ENCODE data around the gene MED8.

MED8 gene

DNA sequence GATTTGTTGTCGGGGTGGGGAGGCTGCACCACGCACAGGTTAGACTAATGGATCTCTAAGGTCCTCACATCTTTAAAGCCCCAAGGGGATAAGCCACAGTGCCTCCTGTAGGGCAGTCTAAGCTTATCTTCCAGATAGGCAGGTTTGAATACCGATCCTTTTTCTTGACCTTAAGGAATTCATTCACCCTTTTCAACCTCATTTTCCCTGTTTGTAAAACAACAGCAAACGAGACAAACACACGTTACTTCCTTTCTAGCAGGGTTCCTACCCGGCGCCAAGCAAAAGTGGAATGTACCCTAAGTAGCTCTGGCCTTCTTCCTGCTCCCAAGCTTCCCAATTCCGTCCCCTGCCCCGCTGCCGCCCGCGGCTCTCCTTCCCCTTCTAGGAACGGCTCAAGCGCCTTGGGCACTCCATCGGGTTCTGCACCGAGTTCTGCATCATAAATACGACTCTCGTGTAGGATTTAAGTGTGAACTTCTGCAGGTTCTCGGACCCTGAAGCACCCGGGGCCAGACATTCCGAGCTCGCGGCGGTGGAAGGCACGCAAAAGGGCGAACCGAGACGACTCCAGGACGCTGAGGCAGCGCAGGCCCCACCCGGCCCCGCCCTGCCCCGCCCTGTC is 31.4 kb downstream of the MED8 start:
- DNase-seq = peak; percentile 37

DNA sequence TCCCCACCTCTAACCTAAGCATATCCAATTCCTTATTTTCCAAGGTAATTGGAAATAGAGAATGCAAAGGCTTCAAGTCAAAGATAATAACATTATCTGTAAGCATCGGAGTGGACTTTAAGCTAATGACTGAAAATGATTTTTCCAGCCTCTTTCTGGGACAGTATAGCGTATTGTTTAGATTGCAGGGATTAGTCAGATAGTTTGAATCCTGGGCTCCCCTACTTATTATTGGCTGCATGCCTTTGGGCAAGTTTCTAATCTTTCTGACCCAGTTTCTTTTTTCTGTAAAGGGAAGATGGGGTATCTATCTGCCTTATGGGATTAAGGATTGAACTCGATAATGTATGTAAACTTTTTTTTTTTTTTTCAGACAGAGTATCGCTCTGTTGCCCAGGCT is 32.3 kb downstream of the MED8 start:
- no peak for DNase-seq

DNA sequence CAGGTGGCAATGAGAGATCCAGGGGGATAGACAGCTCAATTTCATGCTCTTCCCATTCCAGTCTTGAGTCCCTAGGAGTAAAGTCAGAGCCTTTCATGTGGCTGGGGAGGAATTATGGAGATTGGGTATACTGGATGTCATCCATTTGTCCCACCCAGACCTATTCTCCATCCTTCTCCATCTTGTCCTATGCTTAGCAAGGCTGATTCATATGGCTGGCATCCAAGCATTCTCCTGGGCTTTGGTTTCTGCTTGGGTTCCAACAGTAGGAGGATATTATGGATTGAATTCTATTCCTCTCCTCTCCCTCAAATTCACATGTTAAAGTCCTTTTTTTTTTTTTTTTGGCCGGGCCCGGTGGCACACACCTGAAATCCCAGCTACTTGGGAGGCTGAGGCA is 34.7 kb downstream of the MED8 start:
- no peak for DNase-seq

DNA sequence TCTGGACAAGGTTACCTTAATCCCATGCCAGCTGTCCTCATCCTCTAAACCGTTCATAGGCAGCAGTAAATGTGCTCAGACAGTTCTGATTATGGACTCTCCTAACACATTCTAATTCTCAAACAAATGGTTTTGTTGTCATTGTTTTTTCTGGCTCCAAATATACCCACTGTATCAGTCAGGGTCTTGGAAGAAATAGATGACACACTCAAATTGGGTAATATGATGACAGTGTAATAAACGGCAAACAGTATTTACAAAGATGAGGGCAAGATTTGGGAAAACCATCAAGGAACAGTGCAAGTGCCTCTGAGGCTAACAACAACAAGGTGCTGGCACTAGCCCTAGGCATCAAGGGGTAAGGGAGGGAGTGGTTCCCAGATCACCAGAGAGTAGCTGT is 35.1 kb downstream of the MED8 start:
- no peak for DNase-seq

DNA sequence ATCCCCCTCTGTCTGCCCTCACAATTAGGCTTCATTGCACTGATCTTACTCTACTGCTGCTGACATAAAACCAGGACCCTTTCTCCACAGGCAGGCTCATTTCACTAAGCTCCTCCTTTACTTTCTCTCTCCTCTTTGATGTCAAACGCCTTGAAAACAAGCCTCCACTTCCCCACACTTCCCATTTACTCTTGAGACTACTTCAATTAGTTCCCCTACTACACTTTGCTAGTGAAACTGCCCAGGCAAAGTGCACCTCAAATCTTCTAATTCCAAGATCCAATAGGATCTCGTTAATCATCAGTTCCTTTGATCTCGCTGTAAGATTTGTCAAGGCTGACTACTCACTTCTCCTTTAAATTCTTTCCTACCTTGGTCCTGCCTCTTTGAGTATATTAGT is 36.7 kb downstream of the MED8 start:
- no peak for DNase-seq

DNA sequence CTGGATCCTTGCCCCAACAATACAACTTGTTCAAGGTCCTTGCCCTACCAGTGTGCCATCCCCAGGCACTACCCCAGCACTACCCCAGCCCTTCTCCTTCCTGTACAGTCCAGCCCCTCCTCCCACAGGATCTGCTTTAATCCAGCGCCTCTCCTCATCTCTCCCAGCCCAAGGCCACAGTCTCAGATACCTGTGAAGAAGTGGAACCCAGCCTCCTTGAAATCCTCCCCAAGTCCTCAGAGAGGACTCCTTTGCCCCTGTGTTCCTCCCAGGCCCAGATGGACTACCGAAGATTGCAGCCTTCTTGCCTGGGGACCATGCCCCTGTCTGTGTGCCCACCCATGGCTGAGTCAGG is 37.3 kb downstream of the MED8 start:
- no peak for DNase-seq

DNA sequence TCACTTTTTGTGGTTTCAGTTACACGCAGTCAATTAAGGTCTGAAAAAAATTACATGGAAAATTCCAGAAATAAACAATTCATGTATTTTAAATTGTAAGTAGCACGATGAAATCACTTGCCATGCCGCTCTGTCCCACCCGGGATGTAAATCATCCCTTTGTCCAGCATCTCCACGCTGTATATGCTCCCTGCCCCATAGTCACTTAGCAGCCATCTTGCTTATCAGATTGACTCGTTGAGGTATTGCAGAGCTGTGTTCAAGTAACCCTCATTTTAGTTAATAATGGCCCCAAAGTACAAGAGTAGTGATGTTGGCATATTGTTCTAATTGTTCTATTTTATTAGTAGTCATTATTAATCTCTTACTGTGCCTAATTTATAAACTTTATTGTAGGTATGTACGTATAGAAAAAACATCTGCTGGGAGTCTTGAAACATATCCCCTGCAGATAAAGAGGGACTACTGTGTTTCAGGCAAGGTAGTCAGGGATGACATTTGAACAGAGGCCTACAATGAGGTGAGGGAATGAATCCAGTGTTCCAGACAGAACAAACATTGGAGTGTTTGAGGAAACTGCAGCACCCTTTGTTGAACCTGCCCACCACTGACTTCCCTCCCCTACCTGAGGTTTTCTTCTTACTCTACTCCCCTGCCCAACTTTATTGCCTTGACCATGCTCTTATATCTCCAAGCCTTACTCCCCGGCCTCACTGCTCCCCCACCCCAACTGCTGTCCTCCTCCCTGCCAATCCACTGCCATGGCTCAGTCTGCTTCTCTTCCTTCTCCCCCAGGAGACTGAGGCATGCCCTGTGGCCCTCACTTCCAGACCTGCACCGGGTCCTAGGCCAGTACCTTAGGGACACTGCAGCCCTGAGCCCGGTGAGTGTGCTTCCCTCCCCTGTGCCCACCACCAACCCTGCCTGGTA is 37.9 kb downstream of the MED8 start:
- no peak for DNase-seq

DNA sequence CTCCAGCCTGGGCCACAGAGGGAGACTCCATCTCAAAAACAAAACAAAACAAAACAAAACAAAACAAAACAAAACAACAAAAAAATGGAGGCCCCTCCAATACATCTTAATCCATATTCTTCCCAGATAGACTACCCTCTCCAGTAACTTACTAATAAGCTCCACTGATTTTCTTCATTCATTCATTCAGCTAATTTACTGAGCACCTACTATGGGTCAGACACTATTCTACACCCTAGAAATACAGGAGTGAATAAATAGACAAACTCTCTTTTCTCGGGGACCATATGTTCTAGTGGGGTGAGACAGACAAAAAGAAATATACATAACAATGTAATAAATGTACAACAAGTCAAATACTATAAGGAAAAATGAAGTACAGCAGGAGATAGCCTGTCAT is 38.6 kb downstream of the MED8 start:
- no peak for DNase-seq

DNA sequence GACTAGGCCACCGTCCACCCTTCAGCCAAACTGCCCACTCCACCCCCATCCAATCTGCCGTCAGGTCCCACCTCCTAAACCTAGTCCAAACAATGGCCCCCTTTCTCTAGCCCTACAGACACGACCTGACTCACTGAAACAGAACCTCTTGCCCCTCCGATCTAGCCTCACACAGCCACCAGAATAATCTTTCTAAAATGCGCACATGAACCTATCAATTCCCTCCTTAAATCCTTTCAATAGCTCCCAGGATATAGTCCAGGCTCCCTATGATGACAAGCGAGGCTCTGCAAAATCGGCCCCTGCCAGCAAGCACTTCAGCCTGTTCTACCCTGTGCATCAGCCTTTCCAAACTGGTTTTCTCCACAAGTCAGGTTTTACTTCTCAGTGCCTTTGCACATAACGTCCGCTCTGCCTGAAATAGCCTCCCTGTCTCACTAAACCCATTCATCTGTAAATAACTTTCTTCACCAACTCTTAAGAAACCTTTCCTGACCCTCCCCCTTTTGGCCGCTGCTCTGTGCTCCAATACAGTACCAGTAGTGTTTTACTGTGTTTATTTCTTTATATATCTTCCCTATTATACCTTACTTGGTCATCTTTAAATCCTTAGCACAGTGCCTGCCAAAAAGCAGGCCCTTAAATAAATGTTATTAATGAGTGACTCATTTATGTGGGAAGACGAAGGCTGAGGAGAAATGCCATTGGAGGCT is 39.9 kb downstream of the MED8 start:
- no peak for DNase-seq

DNA sequence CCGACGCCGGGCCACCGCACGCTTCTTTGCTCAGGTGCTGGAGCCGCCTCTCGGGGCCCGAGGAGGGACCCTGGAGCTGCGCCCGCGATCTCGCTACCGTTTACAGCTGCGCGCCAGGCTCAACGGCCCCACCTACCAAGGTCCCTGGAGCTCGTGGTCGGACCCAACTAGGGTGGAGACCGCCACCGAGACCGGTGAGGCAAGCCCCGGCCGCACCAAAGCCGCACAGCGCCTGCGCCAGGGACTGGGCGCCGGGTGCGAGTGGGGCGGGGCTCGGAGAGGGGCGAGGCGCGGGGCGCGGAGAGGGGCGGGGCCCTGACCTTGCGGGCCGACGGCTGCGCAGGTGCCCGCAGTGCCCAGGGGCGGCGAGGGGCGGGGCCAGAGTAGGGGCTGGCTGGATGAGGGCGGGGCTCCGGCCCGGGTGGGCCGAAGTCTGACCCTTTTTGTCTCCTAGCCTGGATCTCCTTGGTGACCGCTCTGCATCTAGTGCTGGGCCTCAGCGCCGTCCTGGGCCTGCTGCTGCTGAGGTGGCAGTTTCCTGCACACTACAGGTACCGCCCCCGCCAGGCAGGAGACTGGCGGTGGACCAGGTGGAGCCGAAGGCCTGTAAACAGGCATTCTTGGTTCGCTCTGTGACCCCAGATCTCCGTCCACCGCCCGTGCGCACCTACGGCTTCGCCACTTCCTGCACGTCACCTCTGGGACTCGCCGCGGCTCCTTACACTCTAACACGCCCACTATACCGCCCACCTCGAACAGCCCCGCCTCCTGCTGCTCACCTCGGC is 40.6 kb downstream of the MED8 start:
- DNase-seq = peak; percentile 74

DNA sequence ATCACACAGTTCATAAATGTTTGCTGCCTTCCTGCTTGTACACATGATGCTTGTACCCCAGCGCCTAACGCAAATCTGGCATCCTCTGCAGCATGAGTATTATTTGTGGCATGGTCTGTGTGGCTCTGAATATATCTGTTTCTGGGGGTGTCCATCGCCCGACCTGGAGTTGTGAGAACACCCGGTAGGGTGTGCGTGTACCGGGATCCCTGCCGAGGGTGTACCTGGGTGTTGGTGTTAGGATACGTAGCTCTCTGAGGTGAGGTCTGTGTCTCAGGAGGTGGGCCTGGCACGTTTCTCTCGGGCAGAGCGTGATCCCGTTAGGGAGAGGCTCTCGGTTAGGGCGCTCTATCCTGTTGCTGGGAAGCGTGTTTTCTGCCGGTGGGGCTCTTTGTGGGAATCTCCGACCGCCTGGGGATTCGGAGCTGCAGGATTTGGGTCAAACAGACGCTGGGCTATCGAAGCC is 41.2 kb downstream of the MED8 start:
- DNase-seq = no peak

DNA sequence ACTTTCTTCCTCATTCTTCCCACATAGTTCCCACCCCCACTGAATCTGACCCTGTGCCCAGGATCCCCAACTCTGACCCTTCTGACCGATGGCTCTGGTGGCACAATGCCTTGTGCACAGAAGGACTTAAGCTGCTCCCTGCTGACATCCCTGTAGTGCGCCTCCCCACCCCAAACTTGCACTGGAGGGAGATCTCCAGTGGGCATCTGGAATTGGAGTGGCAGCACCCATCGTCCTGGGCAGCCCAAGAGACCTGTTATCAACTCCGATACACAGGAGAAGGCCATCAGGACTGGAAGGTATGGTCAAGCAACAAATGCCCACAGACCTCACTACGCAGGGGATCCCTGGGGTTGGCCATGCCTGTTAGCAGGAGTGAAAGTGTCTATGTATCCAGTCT is 43.0 kb downstream of the MED8 start:
- no peak for DNase-seq

DNA sequence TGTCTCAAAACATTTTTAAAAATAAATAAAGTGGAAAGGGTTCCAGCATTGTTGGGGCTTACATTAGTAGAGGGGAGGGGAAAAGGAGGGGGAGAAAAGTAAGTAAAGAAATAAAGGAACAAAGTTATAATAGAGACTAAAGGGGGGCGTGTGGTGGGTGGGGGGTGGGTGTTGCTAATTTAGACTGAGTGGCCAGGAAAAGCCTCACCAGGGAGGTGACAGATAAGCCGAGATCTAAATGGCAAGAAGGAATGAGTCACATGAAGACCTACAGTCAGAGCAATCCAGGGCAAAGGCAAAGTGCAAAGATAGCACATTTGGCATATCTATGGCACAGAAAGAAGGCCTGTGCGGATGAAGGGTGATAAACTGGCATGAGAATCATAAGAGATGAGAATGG is 44.5 kb downstream of the MED8 start:
- no peak for DNase-seq

DNA sequence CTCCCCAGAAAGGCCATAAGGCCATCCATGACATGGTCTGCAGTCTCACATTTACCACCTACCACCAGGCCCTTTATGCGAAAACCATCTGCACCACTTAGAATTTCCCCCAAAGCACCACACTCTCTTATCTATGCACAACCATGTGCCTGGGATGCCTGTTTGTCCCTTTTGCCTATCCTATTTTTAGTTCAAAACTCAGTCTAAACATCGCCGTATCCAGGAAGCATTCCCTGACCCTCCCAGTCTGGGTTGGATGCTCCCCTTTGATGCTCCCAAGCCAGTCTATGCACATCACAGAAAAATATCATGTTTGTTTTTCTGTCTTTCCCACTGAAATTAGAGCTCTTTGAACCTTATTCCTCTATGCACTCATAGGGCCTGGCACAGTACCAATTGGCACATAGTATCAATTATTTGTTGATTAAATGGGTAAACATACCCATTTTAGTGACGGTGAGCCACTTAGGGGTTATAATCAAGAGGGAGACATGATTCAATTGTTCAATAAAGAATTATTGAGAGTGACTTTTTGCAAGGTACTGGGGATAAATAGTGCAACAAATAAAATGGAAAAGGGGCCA is 45.2 kb downstream of the MED8 start:
- DNase-seq = no peak

DNA sequence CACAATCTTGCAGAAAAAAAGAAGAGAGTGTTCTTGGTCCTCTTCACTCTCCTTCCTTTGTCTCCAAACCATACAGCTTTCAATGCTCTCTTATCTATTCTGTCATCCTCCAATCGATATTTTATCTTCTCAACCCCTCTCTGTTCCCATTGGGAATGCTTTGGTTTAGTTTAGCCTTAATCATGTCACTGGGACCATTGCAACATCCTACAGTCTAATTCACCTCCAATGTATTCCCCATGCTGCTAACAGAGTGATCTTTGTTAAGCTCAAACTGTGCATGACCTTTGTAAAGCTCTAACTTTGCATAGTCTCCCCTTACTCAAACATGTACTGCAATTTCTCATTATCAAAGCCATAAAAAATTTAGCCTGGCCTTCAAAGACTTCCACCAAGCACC is 49.0 kb downstream of the MED8 start:
- no peak for DNase-seq

DNA sequence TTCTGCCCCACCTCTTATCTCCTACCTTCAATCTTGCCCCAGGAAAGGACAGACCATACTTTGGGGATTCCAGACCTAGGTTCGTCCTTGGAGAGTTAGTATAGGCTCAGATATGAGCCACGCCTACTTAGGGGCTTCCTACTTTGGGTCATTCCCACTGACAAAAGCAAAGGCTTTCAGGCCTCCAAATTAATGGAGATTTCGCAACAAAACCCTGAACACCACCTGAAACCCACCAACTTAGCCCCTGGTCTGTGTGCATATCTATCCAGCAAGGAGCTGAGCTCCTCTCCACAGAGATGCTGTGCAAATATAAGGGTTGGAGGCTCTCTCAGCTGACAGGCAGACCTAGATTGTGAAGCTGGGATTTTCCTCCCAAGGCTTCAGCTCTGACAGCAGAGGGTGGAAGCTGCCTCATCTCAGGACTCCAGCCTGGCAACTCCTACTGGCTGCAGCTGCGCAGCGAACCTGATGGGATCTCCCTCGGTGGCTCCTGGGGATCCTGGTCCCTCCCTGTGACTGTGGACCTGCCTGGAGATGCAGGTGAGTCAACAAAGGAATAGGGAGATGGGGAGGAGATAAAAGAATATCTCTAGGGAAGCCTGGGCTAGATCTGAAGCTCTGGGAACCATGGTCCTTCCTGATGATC is 49.9 kb downstream of the MED8 start:
- no peak for DNase-seq

DNA sequence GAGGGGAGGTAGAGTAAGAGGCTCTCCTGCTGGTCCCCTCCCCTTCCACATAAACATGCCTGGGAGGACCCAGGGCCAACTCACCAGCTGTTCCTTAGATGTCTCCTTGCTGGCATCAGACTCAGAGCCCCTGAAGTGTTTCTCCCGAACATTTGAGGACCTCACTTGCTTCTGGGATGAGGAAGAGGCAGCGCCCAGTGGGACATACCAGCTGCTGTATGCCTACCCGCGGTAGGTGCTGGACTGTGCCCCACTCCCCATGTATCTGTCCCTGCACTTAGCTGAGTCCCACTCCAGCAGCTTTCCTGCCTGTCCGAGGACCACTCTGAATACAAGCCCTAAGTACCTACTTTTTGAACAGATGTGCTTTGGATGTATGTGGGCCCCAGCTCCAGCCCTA is 51.6 kb downstream of the MED8 start:
- DNase-seq = no peak

DNA sequence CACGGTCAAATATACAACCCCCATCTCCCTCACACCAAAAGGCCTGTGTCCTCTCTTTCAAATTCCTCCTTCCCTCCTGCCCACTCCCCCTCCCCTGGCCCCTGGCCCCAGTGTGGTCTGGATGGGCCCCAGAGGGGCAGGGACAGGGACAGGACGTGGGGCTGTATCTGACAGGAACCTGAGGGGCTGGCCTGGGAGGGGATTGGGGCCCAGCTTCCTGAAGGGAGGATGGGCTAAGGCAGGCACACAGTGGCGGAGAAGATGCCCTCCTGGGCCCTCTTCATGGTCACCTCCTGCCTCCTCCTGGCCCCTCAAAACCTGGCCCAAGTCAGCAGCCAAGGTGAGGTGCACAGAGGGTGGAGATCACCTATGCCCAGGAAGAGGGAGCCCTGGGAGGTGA is 52.0 kb downstream of the MED8 start, which contains the start of gene MPL:
MPL (plus strand) TSS at position 231 of the 400 bp plus-strand sequence; CDS start at position 262, 31 bp downstream.
- no peak for DNase-seq

DNA sequence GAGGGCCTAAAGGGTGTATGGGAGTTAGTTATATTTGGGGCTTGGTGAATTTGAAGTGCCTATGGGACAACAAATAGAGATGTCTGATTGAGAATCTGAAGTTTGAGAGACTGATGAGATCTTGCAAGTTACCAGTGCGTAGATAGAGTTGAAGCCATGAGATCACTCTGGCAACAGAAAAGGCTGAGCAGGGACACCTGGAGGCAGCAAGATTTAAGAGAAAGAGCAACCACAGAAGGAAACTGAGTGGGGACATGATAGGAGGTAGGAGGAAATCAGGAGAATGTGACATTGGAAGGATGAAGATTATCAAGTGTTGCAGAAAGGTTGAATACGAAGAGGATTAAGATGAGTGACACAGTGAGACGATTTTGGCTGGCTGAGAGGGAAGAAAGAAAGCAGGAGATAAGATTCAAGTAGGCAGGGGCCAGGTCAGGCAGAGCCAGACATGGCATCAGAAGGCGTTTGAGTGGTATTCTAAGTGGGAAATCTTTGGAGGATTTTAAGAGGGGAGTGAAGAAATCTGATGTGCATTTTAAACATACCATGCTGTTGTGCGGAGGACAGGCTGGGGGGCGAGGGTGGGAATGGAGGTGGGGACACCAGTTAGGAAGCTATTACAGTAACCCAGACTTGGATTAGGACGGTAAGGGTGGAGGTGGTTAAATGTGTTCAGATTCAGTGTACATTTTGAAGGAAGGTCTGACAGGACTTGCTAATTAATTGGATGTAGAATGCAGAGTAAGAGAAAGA is 55.0 kb downstream of the MED8 start:
- no peak for DNase-seq
